GM21576 (cell line): ENCODE data around the gene ECEL1.

ENCODE experiments used
- ATAC-seq: cut with Tn5 transposase; IDR thresholded peaks from one replicate; pipeline ENCODE4 v1.9.1; 2021; ENCODE audit warnings: mild to moderate bottlenecking, moderate library complexity; ENCODE audit not compliant: unreplicated experiment

The ECEL1 gene

GRCh38 chr2:232522623-232523401 is 35.2 kb upstream of the ECEL1 start:
- ATAC-seq = no peak

GRCh38 chr2:232521959-232522622 is 34.5 kb upstream of the ECEL1 start:
- no peak for ATAC-seq

GRCh38 chr2:232521098-232521497 is 33.5 kb upstream of the ECEL1 start:
- no peak for ATAC-seq

GRCh38 chr2:232520489-232520888 is 32.9 kb upstream of the ECEL1 start:
- no peak for ATAC-seq

GRCh38 chr2:232519581-232520438 is 32.2 kb upstream of the ECEL1 start, which contains the start of gene PRSS56:
Gene PRSS56, plus strand, starts transcription at chr2:232520388. Its CDS starts 211 bp downstream, at chr2:232520599.
- ATAC-seq = no peak

GRCh38 chr2:232518844-232519243 is 31.2 kb upstream of the ECEL1 start:
- ATAC-seq = no peak

GRCh38 chr2:232516551-232516950 is 28.9 kb upstream of the ECEL1 start:
- ATAC-seq = no peak

GRCh38 chr2:232515639-232516038 is 28.0 kb upstream of the ECEL1 start:
- no peak for ATAC-seq

GRCh38 chr2:232513353-232513752 is 25.7 kb upstream of the ECEL1 start:
- ATAC-seq = no peak

GRCh38 chr2:232512602-232513001 is 25.0 kb upstream of the ECEL1 start:
- no peak for ATAC-seq

- no peak for ATAC-seq
Observed at GRCh38 chr2:232511336-232511890, 23.8 kb upstream of the ECEL1 start.

GRCh38 chr2:232508251-232508650 is 20.6 kb upstream of the ECEL1 start:
- no peak for ATAC-seq

- no peak for ATAC-seq
Observed at GRCh38 chr2:232506709-232507108, 19.1 kb upstream of the ECEL1 start.

- no peak for ATAC-seq
Observed at GRCh38 chr2:232505856-232506255, 18.2 kb upstream of the ECEL1 start.

- no peak for ATAC-seq
Observed at GRCh38 chr2:232504438-232504837, 16.8 kb upstream of the ECEL1 start.

GRCh38 chr2:232503809-232504323 is 16.2 kb upstream of the ECEL1 start:
- ATAC-seq = no peak

- ATAC-seq = no peak
Observed at GRCh38 chr2:232502911-232503808, 15.5 kb upstream of the ECEL1 start.

- ATAC-seq = no peak
Observed at GRCh38 chr2:232502511-232502910, 14.9 kb upstream of the ECEL1 start.

- no peak for ATAC-seq
Observed at GRCh38 chr2:232501794-232502390, 14.3 kb upstream of the ECEL1 start.
